SU-DHL-6 (cell line): ENCODE data around the gene DTYMK.

ENCODE experiments used
- H2AFZ ChIP-seq: fragments of 200-600 bp; sonication (generic); 2 replicates; pipeline ENCODE4 v1.6.1; 2014; ENCODE audit warnings: low read depth, mild to moderate bottlenecking, moderate library complexity, mixed read lengths, antibody characterized with exemption, low read length; ENCODE audit not compliant: severe bottlenecking
- H3F3A ChIP-seq: fragments of 200-600 bp; shearing (Covaris generic); 2 replicates; pipeline ENCODE4 v1.6.0; 2016; ENCODE audit warnings: antibody characterized with exemption, mild to moderate bottlenecking; ENCODE audit not compliant: insufficient read depth
- H3K27ac ChIP-seq: fragments of 200-600 bp; sonication (generic); 2 replicates; pipeline ENCODE4 v1.5.1; 2016; ENCODE audit warnings: low read depth, mild to moderate bottlenecking, low read length, moderate library complexity, mixed read lengths
- H3K27me3 ChIP-seq: fragments of 200-600 bp; sonication (generic), shearing (Covaris generic); 2 replicates; pipeline ENCODE4 v1.6.0; 2014; ENCODE audit warnings: mild to moderate bottlenecking, low read length
- H3K36me3 ChIP-seq: fragments of 200-600 bp; sonication (generic); 2 replicates; pipeline ENCODE4 v1.6.1; 2014; ENCODE audit warnings: mild to moderate bottlenecking, low read length, mixed read lengths
- H3K4me2 ChIP-seq: fragments of 300-600, 200-600 bp; shearing (Covaris generic), sonication (generic); 2 replicates; pipeline ENCODE4 v1.6.0; 2014; ENCODE audit warnings: low read length, low read depth, mild to moderate bottlenecking; ENCODE audit not compliant: poor library complexity, severe bottlenecking
- H3K4me3 ChIP-seq: fragments of 200-600 bp; sonication (generic); 2 replicates; pipeline ENCODE4 v1.5.1; 2014; ENCODE audit warnings: antibody characterized with exemption, low read length, mild to moderate bottlenecking, mixed read lengths; ENCODE audit not compliant: insufficient read depth, poor library complexity, severe bottlenecking
- H3K79me2 ChIP-seq: fragments of 200-600 bp; sonication (generic); 2 replicates; pipeline ENCODE4 v1.6.1; 2014; ENCODE audit warnings: mild to moderate bottlenecking, low read length, moderate library complexity; ENCODE audit not compliant: insufficient read depth
- H3K9ac ChIP-seq: fragments of 200-600 bp; sonication (generic); 2 replicates; pipeline ENCODE4 v1.7.0; 2014; ENCODE audit warnings: mild to moderate bottlenecking, low read length
- H3K9me2 ChIP-seq: fragments of 200-600 bp; sonication (generic); replicated peaks from 2 replicates; pipeline ENCODE4 v1.6.1; 2014; ENCODE audit warnings: low read length; ENCODE audit not compliant: insufficient read depth
- H3K9me3 ChIP-seq: fragments of 200-600 bp; sonication (generic); 2 replicates; pipeline ENCODE4 v1.6.1; 2014; ENCODE audit warnings: low read length, mixed read lengths; ENCODE audit not compliant: insufficient read depth
- H4K20me1 ChIP-seq: fragments of 200-600 bp; sonication (generic); 2 replicates; pipeline ENCODE4 v1.6.1; 2014; ENCODE audit warnings: low read depth, mild to moderate bottlenecking, antibody characterized with exemption, low read length, moderate library complexity, mixed read lengths
- EZH2phosphoT487 ChIP-seq: fragments of 200-600 bp; sonication (generic), shearing (Covaris generic); conservative IDR thresholded peaks from 2 replicates; pipeline ENCODE4 v1.6.1; 2018; ENCODE audit warnings: mild to moderate bottlenecking, antibody characterized with exemption, low read length, moderate library complexity, mixed read lengths
- TF ChIP-seq, protein P1 (sequence below): fragments of 200-600 bp; sonication (generic); IDR thresholded peaks from one replicate; pipeline ENCODE4 v1.5.1; 2017; ENCODE audit warnings: antibody characterized with exemption, mild to moderate bottlenecking, low read length, moderate library complexity; ENCODE audit not compliant: insufficient read depth, poor library complexity, severe bottlenecking

Gene DTYMK

DNA sequence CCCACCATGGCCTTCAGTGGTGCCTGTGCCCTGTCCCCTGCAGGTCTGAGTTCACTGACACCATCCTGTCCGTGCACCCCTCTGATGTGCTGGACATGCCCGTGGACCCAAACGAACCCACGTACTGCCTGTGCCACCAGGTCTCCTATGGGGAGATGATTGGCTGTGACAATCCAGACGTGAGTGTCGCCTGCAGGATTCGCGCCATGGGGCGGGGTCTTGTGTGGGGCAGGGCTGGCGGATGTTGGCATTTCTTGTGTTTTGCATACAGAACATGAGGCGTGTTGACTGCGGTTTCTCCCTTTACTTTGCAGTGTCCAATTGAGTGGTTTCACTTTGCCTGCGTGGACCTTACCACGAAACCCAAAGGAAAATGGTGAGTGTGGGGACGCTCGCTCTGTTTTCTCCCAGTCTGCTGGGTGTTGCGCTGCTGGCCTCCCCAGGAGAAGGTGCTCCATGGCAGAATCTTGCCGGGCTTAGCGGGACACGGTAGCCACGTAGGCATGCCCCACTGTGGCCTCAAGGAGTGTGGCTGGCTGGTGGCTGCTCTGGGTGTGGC lies 36.4 kb upstream of the DTYMK start:
- Histone ChIP-seq H3K27me3 (no peaks in the 10 kb centered on the region), H4K20me1 (no peaks in the 10 kb centered on the region), H3K9me2 (no peaks in the 10 kb centered on the region), H2AFZ (no peak overlapping the region), H3K27ac (no peak overlapping the region), H3F3A (no peaks in the 10 kb centered on the region), H3K4me2 (no peak overlapping the region), H3K36me3 (peaks cover 26% of the 10 kb centered on the region), H3K9ac (no peak overlapping the region), H3K4me3 (no peak overlapping the region), H3K9me3 (peaks cover 24% of the 10 kb centered on the region; the same call in 1 of the 2 replicates), H3K79me2 (no peaks in the 10 kb centered on the region)
- TF ChIP-seq, protein P1, sequence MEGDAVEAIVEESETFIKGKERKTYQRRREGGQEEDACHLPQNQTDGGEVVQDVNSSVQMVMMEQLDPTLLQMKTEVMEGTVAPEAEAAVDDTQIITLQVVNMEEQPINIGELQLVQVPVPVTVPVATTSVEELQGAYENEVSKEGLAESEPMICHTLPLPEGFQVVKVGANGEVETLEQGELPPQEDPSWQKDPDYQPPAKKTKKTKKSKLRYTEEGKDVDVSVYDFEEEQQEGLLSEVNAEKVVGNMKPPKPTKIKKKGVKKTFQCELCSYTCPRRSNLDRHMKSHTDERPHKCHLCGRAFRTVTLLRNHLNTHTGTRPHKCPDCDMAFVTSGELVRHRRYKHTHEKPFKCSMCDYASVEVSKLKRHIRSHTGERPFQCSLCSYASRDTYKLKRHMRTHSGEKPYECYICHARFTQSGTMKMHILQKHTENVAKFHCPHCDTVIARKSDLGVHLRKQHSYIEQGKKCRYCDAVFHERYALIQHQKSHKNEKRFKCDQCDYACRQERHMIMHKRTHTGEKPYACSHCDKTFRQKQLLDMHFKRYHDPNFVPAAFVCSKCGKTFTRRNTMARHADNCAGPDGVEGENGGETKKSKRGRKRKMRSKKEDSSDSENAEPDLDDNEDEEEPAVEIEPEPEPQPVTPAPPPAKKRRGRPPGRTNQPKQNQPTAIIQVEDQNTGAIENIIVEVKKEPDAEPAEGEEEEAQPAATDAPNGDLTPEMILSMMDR = no peak
- no peak for TF ChIP-seq EZH2phosphoT487

DNA sequence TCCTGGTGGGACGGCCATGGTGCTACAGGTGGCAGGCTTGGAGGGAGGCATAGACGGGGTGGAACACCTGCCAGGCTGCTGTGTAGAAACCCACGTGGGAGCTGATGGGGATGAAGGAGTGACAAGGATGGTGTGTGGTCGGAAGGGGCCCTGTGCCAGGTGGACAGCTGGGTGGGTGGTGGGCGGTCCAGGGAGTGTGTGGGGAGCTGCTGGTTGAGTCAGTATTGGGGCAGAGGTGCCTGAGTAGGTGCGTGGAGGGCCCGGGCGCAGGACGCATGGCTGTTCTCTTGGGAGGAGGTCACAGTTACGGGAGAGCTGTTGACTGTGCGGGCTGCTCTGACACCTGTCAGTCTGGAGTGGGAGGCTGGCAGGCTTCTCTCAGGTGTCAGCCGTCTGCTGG lies 35.2 kb upstream of the DTYMK start:
- no peak overlapping the region for H3K4me3 ChIP-seq
- no peaks in the 10 kb centered on the region for H3K9me2 ChIP-seq
- H3K27ac ChIP-seq = no peak overlapping the region
- no peak overlapping the region for H3K9ac ChIP-seq
- no peak overlapping the region for H3K4me2 ChIP-seq
- no peak overlapping the region for H2AFZ ChIP-seq
- TF ChIP-seq, protein P1 = no peak
- no peak for TF ChIP-seq EZH2phosphoT487
- H4K20me1 ChIP-seq = no peaks in the 10 kb centered on the region
- peaks cover 24% of the 10 kb centered on the region; the same call in 1 of the 2 replicates for H3K9me3 ChIP-seq
- H3K79me2 ChIP-seq = no peaks in the 10 kb centered on the region
- no peaks in the 10 kb centered on the region for H3K27me3 ChIP-seq
- peaks cover 26% of the 10 kb centered on the region for H3K36me3 ChIP-seq
- peaks cover 3% of the 10 kb centered on the region; the same call in 1 of the 2 replicates for H3F3A ChIP-seq

DNA sequence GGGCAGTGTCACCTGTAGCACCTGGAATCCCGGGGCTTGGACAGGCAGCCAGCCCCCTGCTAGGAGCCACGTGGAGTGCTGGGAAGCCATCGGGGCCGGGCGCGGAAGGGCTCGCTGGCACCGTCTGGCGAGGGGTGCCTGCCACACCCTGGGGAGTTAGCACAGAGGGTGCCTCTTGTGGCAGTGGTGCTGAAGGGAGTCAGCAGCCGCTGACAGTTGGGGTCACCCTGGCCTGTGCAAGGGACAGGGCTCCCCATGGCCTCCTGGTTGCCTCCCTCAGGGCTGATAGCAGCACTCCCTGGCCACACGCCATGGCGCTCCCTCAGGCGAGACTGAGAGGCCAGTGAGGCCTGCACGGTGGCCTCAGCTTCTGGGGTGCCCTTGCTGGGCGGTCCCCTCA lies 33.9 kb upstream of the DTYMK start:
- H3K27ac ChIP-seq = no peak overlapping the region
- no peaks in the 10 kb centered on the region for H3K79me2 ChIP-seq
- peaks cover 3% of the 10 kb centered on the region; the same call in 1 of the 2 replicates for H3F3A ChIP-seq
- H3K9ac ChIP-seq = no peak overlapping the region
- H3K9me3 ChIP-seq = peaks cover 24% of the 10 kb centered on the region; the same call in 1 of the 2 replicates
- H3K36me3 ChIP-seq = peaks cover 26% of the 10 kb centered on the region
- H4K20me1 ChIP-seq = no peaks in the 10 kb centered on the region
- H3K27me3 ChIP-seq = no peaks in the 10 kb centered on the region
- no peak overlapping the region for H2AFZ ChIP-seq
- H3K4me3 ChIP-seq = no peak overlapping the region
- H3K9me2 ChIP-seq = no peaks in the 10 kb centered on the region
- no peak overlapping the region for H3K4me2 ChIP-seq
- TF ChIP-seq, protein P1 = no peak
